ENCODE data around the gene UQCC2.

Gene UQCC2

DNA sequence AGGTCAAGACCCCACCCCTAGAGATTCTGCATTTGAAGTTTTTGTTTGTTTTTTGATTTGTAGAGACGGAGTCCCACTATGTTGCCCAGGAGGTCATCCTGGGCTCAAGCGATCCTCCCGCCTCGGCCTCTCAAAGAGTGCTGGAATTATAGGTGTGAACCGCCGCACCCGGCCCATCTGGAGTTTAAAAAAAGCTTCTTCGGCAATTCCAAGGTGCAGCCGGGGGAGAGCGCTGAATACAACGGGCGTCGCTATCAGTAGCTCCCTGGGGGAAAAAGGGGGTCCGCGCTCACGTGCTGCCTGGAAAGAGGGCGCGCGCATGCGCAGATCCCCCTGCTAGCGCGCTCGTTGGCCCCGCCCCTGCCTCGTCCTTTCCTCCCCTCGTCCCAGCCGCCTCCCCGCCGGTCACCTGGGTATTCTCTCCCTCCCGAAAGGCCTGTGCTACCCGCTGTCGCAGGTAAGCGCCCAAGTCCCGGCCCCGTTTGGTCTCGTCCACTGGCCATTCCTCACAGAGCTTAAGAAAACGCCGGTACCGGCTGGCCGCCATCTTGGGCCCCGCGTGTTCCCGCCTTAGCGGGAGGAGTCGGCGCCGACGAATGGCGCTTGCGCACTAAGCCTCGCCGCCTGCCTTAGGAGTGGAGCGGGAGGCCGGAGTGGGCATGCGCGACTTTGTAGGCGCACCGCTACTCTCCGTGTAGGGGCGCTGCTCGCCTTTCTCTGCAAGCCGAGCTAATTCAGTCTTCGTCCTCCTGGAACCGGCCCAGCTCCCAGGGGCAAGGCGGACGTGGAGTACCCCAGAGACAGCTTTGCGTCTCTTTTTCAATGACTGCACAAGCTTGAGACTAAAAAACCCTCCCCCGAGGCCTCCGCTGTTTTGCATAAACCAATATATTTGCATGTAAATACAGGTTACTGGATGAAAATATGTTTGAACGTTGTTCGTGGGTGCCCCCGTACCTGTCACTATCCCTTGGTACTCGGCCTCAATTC is at the start of gene UQCC2:
Gene UQCC2, minus strand, starts transcription at position 561 of the 990 bp plus-strand sequence. Its CDS starts 14 bp downstream, at position 547.
- peak; percentile 96 for DNase-seq

DNA sequence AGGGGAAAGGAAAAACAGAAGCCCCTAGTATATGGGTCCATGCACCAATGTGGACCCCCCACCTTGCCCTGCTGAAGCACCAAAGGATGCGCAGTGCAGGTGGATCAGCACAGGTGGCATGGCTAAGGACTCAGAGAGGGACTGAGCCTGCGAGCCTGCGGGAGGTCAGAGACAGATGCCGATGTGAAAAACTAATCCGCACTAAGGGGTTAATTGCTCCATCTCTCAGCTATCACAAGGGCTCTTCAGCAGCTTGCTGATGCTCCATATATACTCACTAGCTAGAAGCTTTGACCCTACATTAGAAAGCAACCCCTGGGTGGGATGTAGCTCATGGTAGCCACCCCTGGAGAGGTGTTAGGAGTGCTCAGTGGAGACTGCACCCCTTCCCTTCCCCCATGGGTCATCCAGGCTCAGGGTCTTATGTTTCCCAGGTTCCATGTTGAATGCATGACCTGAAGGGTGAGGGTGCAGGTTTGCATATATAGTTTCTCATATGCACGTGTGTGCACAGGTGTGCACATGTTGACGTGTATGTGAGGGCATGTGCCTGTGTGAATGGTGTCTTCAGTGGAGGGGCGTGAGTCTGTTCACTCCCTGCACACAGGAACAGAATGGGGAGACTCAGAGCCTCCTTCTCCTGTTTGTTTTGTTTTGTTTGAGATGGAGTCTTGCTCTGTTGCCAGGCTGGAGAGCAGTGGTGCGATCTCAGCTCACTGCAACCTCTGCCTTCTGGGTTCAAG is 48.6 kb upstream of the UQCC2 start:
- no peak for DNase-seq

GRCh38 chr6:33758815-33759216 is 47.3 kb upstream of the UQCC2 start:
- no peak for DNase-seq

DNA sequence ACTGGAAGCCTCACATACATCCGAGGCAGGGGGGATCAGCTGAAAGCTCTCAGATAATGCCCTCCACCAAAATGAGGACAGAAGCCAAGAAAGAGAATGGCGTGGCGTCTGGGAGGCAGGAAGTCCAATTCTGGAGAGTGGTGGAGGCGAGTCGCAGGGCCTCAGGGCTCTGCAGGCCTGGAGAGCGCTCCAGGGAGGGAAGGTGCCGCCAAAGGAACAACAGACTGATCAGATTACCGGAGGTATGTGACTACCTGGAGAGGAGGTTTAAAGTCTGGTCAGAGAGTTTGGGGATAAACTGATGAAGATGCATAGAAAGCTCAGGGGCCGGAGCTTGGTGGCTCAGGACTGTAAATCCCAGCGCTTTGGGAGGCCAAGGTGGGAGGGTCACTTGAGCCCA is 46.4 kb upstream of the UQCC2 start:
- DNase-seq: no peak

GRCh38 chr6:33757113-33757512 is 45.6 kb upstream of the UQCC2 start:
- no peak for DNase-seq

GRCh38 chr6:33756211-33756954 is 44.9 kb upstream of the UQCC2 start:
- DNase-seq: no peak

DNA sequence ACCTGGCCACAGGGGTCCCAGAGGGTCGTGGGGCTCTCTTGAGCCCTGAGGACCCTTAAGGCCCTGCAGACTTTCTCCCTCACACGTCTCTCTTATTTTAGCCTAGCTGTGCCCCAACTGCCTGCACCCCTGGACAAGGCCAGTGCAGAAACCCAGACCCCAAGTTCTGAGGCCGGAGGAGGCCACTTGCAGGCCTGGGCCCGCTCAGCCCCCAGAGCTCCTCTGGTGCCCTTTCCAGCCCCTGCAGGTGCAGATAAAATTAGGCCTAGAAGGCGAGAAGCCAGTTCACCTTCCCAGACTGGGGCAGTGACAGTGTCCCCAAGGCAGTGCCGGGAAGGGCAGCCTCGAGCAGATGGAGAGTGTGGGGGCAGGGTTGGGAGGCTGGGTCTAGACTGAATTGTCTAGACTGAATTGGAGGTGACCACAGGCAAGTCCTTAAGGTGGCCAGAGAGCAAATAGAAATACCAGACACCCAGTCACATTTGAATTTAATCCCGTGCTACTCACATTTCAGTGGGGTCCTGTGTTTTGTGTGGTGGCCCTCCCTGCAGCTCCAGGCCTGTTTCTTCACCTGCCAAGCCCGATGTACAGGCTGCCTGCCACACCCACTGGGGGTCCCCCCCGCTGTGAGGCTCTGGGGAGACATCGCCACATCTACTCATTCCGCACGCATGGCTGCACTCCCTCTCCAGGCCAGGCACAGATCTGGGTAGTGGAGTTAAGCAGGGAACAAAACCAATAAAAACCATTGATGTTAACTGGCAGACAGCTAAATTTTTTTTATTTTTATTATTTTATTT is 43.8 kb upstream of the UQCC2 start:
- DNase-seq: no peak

DNA sequence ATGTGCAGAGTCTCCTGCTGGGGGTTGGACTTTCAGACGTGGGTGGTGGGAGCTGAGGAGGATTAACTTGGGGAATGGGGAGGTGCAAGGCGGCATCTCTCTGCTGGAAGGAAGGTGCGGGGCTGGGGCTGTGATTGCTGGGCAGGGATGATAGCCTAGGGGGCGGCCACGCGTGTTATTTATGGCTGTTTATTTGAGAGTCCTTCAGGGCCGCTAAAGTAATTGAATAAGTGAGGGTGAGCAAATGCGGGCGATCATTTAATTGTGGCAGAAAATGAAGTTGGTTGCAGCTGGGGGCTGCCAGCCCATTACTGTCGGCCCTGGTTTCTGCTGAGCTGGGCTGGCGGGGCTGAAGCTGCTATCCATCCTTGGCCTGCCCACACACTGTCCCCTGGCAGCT is 42.7 kb upstream of the UQCC2 start:
- DNase-seq: no peak

DNA sequence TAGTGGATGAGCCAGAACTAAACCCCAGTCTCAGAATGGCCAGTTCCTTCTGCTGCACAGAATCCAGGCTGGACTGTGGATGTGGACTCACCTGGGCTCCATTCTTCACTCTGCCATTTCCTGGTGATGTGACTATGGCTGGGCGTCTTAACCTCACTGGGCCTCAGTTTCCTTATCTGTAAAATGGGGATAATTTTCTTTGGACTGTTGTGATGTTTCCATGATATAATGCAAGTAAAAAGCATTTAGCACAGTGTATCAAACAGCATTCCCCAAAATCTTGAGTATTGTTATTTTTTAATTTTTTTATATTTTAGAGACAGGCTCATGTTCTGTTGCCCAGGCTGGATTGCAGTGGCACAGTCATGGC is 41.1 kb upstream of the UQCC2 start:
- no peak for DNase-seq

DNA sequence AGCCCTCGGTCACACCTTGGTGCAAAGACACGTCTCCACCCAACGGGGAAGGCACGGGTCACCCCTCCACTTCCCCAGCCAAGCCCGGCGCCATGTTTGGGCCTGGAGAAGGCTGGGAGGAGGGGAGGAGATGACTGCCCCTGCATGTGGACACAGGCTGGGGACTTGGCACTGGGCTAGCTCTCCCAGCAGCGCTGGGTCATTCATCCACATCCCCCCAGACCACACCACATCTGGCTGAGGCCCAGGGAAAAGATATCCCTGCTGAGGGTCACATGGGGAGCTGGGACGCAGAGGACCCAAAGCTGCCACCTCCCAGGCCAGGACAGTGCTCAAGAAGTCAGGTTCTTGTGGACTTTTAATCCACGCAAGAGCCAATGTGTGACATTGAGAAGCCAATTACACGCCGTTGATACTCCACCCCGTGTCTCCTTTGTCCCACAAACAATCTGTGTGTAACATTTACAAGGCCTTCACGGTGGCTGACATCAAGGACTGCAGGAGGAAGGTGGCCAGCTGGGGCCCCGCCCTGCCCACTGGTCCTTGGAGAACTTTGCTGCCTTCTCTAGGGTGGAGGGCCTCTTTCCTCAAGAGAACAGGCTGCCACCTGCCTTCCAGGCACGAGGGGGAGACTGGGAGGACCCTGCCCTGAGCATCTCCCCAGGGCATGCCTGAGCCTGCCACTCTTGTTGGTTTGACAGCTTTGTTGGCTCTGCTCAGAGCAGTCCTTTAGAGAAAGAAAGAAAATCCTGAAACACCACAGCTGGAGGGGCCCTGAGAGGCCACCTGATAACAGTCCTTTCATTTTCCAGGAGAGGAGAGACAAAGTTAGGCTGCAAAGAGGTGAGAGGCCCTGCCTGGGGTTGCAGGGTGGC is 40.5 kb upstream of the UQCC2 start:
- DNase-seq: peak; percentile 84

DNA sequence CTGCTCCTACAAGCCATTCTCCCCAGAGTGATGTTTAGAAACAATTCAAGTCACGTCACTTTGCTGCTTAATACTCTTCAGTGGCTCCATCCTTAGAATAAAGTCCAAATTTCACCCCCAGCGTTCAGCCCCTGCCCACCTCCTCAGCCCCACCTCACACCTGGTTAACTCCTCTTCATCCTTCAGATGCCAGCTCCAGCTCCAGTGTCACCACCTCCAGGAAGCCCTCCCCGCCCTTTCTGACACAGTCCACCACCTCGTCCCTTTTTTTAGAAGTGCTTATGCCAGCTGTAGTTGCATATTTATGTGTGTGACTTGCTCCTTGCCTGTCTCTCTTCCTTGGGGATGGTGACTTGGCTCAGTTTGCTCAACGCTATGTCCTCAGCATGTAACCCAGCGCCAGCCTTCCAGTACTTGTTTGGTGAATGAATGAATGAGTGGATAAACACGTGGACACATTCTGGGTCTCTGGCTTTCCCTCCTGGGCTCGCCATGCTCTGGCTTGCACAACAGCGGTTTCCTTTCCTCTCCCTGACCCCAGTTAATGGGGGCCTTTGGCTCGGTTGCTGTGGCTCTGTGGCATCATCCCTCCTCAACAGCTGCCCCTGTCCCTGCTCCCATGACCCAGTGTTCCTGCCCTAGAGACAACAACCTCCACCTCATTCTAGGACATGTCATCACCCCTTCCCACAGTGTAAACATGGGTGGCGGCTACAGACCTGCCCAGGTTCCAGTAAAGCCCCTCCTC is 38.9 kb upstream of the UQCC2 start:
- DNase-seq: no peak

GRCh38 chr6:33749401-33749800 is 37.9 kb upstream of the UQCC2 start:
- DNase-seq: no peak

DNA sequence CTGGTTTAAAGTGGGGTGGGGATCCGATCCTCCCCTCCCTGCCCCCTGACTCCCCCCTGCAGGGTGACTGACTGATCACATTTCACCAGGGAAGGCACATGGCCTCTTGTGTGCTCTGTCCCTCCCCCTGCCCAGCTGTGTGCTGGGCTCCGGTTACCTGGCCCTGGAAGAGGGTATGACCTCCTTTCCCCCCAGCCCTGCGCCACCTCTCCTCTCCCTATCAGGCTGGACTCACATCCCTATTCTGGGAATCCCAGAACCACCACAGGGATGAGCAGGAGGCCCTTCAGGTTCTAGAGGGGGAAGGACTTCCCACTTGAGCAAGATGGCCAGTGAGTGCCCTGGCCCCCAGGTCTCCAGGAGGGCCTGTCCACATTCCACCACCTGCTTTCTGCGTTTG is 37.3 kb upstream of the UQCC2 start:
- no peak for DNase-seq

DNA sequence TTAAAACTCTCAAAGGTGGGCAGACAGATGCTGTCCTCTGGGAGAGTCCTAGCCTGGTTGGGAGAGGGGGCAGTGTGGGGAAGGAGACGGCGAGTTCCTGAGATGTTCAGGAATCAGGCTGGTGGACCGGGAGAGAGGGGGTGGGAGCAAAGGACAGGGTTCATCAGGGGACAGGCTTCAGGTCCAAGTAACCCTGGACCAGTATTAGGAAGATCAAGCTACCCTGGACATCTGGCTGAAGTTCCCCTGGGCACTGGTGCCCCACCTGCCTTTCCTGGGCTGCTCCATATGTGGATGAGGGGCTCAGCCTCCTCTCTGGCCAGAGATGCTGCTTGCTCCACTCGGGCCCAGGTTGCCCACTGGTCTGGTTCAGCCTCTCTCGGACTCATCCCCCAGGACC is 36.3 kb upstream of the UQCC2 start:
- no peak for DNase-seq

DNA sequence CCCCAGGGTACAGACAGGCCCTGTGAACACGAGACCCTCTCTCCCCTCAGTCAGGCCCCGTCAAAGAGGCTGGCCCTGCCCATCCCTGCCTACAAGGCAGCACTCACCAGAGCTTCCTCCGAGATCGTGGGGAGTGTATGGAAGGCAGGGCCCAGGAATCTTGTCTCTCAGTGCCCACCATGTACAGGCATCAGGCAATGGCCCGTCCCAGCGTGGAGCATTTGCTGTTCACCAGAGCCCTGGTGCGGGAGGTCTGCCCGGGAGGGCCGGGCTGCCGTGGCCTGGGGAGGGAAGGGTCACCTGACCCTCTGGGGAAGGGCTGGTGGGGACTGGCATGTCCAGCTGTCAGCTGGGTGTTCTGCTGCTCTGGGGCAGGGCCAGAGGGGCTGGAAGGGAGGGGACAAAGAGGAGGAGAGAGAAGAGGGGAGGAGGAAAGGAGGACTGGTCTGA is 35.2 kb upstream of the UQCC2 start, which contains the start of gene IP6K3:
Gene IP6K3, minus strand, starts transcription at position 255 of the 450 bp plus-strand sequence. CDS start 11,429 bp downstream, outside the sequence.
- no peak for DNase-seq

DNA sequence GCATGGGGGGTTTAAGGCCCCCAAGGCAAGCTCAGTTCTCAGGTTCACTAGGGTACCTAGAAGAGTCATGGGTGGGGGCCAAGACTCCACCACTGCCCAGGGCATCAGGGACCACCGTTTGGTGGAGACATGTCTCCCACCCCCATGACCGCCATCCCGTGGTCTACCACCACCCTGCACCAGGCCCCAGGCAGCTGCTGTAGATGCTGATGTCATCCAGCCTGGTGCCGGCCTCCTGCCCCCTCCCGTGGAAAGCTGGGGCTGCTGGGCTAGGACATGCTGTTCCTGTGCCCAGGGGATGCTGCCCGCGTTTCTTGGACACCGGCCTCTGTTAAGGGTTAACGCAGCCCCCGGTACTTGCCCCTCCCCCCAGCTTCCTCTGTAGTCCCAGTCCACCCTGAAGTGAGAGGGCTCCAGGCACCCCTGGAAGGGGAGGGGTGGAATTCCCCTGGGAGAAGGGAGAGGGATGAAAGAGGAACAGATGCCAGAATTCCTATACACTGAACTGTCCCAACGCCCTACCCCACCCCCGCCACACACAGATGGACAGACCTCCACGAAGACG is 34.6 kb upstream of the UQCC2 start:
- DNase-seq: no peak

DNA sequence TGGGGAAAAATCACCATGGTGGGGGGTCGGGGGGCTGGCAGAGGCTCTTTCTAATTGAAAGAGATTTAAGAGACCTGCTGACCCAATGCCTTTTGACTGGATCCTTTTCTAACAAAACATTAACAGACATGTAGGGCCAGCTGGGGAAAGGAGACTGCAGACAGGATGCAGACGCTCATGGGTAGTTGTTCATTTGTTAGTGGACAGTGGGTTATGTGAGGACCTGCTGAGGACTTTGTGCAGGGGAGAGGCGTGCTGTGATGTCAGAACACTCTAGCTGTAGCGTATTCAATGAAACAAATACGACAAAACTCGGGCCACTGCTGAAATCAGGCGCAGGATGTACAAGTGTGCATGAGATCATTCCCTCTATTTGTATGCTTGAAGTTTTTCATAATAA is 34.0 kb upstream of the UQCC2 start:
- DNase-seq: no peak

DNA sequence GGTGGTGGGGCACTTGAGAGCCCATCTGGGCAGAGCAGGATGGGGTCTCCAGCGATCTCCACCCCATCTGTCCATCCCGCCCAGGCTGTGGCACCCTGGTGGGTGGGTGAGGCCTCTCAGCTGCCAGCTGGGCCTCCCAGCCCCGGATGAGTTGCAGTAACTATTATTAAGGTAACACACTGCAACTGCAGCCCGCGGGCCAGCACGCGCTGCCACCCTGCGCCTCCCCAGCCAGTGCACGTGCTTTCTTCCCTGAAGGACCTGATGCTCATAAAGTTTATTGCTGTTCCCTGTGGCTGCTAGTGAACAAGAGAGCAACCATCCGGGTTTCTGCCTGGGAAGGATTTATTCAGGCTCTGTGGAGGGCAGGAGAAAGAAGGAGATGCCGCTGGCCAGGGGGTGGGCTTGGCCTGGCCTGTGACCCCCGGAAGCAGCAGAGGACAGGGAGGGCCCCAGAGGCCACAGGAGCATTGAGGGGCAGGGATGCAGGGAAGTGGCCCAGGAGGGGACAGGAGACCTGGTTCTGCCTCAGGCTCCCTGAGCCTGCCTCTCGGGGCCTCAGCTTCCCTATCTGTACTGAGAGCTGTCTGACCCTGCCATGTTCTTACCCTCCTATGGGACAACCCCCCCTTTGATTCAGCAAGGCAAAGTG is 33.5 kb upstream of the UQCC2 start:
- DNase-seq: no peak

Measured in NCI-H1436 treated with DMSO at 0.1 percent for 48 hours (cell line).